Fibroblast of mammary gland (primary cell): ENCODE data around the gene BRAT1.

ENCODE experiments used
- DNase-seq: peaks from one replicate; pipeline ENCODE4 v3.0.0-alpha.2; 2010; ENCODE audit warnings: low read depth
- H3K4me3 ChIP-seq: 2 replicates; pipeline ENCODE4 v1.5.1; 2011; ENCODE audit warnings: low read depth, mild to moderate bottlenecking, low read length, moderate library complexity; ENCODE audit not compliant: control insufficient read depth
- CTCF ChIP-seq: conservative IDR thresholded peaks from 2 replicates; pipeline ENCODE4 v1.5.1; 2011; ENCODE audit warnings: low read depth, low read length, inconsistent platforms; ENCODE audit not compliant: control insufficient read depth, insufficient read depth

The BRAT1 gene

GRCh38 chr7:2583798-2584580, 28.7 kb upstream of the BRAT1 start:
- TF ChIP-seq CTCF: no peak
- DNase-seq: no peak
- H3K4me3 ChIP-seq: no peak overlapping the region

- no peak overlapping the region for H3K4me3 ChIP-seq
- DNase-seq: no peak
- no peak for TF ChIP-seq CTCF
Observed at GRCh38 chr7:2582006-2582735, 26.8 kb upstream of the BRAT1 start.

- no peak overlapping the region for H3K4me3 ChIP-seq
- TF ChIP-seq CTCF: no peak
- no peak for DNase-seq
Observed at GRCh38 chr7:2580636-2581035, 25.3 kb upstream of the BRAT1 start.

- no peak for DNase-seq
- TF ChIP-seq CTCF: no peak
- no peak overlapping the region for H3K4me3 ChIP-seq
Observed at GRCh38 chr7:2577914-2578680, 22.8 kb upstream of the BRAT1 start.

GRCh38 chr7:2576742-2577491, 21.6 kb upstream of the BRAT1 start:
- DNase-seq: no peak
- no peak for TF ChIP-seq CTCF
- H3K4me3 ChIP-seq: no peak overlapping the region

GRCh38 chr7:2575733-2576340, 20.5 kb upstream of the BRAT1 start:
- H3K4me3 ChIP-seq: no peak overlapping the region
- DNase-seq: peak; percentile 64
- no peak for TF ChIP-seq CTCF
